Mesothelial cell of epicardium (in vitro differentiated cells): ENCODE measurements around the gene DTNB. TPM values are rescaled to one million over a fixed set of nuclear protein-coding genes. Genes with fewer than 3 reads are reported as not detected.

ENCODE experiments used
- DNase-seq, 2 experiments: peaks; one replicate each; pipeline ENCODE4 v3.0.0; 2021; ENCODE audit warnings: low spot score in 2 of 2; ENCODE audit not compliant: unreplicated experiment in 2 of 2
- H3K27ac Mint-ChIP-seq: 2 replicates; pipeline ENCODE4 v1.8.0; 2021; ENCODE audit warnings: mixed read lengths
- H3K27me3 Mint-ChIP-seq: 2 replicates; pipeline ENCODE4 v1.8.0; 2021; ENCODE audit warnings: low read depth, mixed read lengths
- H3K36me3 Mint-ChIP-seq: 2 replicates; pipeline ENCODE4 v1.8.0; 2021; ENCODE audit warnings: mixed read lengths
- H3K4me1 Mint-ChIP-seq: 2 replicates; pipeline ENCODE4 v1.8.0; 2021; ENCODE audit warnings: mixed read lengths
- H3K4me3 Mint-ChIP-seq: 2 replicates; pipeline ENCODE4 v1.8.0; 2021; ENCODE audit warnings: mild to moderate bottlenecking, moderate library complexity, mixed read lengths
- H3K9me3 Mint-ChIP-seq: 2 replicates; pipeline ENCODE4 v1.8.0; 2021; ENCODE audit warnings: mixed read lengths
- total RNA-seq: library from RNA; stranded (reverse); gene quantifications from 3 replicates; pipeline ENCODE4 v1.2.1, GENCODE V29; 2021
- TF ChIP-seq, protein P1 (sequence below): fragments of 200-600 bp; sonication (generic); IDR thresholded peaks from one replicate; pipeline ENCODE4 v1.5.0; 2021; ENCODE audit warnings: antibody characterized with exemption; ENCODE audit not compliant: unreplicated experiment

Gene DTNB
- total RNA-seq, 1 donor from 2014 or later: 36.3 TPM

DNA sequence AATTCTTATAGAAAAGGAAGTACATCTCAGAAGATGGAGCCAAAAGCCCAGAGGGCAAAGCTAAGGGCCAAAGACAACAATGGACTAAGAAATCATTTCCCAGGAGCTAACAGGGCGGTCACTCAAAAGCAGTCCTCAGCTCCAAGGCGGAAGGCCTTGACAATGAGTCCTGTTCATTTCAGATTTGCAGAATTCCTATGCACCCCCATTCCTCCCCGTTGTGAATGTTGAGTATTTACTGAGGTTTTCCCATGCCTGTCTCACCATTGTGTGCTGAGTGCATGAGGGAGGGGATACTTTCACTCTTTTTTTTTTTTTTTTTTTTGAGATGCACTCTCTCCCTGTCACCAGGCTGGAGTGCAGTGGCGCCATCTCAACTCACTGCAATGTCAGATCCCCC lies 18.8 kb upstream of the DTNB start:
- no peak for DNase-seq
- Mint-ChIP-seq H3K27ac (no peak overlapping the region), H3K36me3 (no peaks in the 10 kb centered on the region), H3K4me1 (no peaks in the 10 kb centered on the region), H3K4me3 (no peak overlapping the region), H3K9me3 (no peaks in the 10 kb centered on the region), H3K27me3 (peaks cover 2% of the 10 kb centered on the region)
- TF ChIP-seq, protein P1, sequence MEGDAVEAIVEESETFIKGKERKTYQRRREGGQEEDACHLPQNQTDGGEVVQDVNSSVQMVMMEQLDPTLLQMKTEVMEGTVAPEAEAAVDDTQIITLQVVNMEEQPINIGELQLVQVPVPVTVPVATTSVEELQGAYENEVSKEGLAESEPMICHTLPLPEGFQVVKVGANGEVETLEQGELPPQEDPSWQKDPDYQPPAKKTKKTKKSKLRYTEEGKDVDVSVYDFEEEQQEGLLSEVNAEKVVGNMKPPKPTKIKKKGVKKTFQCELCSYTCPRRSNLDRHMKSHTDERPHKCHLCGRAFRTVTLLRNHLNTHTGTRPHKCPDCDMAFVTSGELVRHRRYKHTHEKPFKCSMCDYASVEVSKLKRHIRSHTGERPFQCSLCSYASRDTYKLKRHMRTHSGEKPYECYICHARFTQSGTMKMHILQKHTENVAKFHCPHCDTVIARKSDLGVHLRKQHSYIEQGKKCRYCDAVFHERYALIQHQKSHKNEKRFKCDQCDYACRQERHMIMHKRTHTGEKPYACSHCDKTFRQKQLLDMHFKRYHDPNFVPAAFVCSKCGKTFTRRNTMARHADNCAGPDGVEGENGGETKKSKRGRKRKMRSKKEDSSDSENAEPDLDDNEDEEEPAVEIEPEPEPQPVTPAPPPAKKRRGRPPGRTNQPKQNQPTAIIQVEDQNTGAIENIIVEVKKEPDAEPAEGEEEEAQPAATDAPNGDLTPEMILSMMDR: no peak

DNA sequence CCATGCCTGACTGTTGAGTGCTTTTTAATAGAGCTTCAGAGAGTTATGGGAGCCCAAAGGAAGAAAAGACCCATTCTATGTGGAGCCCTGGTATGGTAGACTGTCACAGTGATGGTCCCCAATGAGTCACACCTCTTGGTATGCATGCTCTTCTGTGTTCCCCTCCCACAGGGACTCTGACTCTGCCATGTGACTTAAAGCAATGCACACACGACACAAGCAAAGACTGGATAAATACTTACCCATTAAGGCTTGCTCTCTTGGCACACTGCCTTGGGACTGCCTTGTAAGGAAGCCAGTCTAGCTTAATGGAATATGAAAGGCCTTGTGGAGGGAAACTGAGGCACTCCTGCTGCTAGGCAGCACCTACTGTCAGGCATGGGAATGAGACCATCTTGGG lies 16.7 kb upstream of the DTNB start:
- Mint-ChIP-seq H3K27me3 (no peaks in the 10 kb centered on the region), H3K9me3 (no peaks in the 10 kb centered on the region), H3K36me3 (no peaks in the 10 kb centered on the region), H3K4me1 (no peaks in the 10 kb centered on the region), H3K27ac (no peak overlapping the region), H3K4me3 (no peak overlapping the region)
- no peak for DNase-seq
- TF ChIP-seq, protein P1: no peak

DNA sequence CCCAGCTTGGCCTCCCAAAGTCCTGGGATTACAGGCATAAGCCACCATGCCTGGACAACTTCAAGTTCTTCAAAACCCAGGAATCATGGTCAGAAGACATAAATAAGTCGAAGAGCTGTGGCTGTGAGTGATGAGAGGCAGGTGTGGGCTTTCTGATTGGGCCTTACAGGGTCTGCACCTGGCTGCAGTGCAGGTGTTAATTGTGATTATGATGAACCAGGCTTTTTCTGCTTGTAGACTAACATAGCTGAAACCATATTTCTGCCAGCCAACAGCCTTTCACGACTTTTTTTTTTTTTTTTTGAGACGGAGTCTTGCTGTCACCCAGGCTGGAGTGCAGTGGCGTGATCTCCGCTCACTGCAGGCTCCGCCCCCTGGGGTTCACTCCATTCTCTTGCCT lies 14.9 kb upstream of the DTNB start:
- no peak for DNase-seq
- no peaks in the 10 kb centered on the region for H3K9me3 Mint-ChIP-seq
- H3K27me3 Mint-ChIP-seq: no peaks in the 10 kb centered on the region
- peaks cover 10% of the 10 kb centered on the region for H3K4me1 Mint-ChIP-seq
- no peaks in the 10 kb centered on the region for H3K36me3 Mint-ChIP-seq
- H3K4me3 Mint-ChIP-seq: no peak overlapping the region
- no peak overlapping the region for H3K27ac Mint-ChIP-seq
- TF ChIP-seq, protein P1: no peak

DNA sequence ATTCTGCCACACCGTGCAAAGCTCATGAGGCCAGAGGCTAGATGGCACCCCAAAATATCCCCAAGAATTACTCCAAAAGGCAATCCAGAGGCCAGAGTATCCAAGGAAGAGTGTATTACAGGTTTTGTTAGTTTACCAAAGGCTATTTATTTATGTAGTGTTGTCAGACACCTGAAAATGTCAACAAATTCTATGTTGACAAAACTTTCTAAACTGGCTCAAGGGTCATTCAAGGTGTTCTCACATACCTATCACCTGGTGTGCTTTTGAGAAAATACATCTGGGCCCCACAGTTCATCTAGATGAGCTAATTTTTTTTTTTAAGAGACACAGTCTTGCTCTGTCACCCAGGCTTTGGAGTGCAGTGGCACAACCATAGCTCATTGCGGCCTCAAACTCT lies 12.4 kb upstream of the DTNB start:
- Mint-ChIP-seq H3K4me3 (no peak overlapping the region), H3K27ac (no peak overlapping the region), H3K9me3 (no peaks in the 10 kb centered on the region)

DNA sequence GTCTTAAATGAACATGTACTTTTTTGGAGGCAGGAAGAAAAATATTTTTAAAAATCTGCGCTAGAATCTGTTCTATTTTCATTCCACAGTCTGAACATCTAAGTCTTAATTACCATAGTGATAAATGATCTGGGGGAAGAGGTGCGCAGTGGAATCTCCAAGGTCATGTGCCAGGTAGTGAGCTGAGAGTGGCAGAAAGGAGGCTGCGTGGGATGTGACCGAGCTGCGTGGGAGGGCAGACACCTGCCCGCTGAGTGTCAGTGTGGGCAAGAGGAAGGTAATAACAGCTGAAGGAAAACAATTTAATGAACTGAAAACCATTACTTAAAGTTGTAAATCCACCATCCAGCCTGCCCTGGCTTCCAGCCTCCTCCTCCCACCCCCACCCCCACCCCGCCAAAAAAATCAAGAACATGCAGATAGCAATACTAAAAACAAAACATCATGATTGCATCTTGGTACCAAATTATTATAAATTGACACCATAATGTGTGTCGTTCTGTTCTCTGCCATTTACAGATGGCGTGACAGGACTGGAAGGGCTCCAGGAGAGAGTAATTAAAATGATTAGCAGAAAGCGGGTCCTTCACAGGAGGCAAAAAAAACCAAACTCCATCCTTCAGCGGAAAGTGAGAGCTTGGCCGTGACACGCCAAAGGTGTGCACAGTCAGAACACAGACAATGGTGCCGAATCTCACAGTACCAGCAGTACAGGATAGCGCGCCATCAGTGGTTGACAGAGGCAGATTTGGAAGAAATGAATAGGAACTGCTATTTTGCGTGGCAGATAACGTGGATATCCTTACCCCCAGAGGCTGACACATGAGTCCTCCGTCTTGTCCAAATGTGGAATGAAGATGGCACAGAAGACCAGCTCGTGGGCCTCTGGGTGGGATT lies 11.4 kb upstream of the DTNB start:
- no peak overlapping the region for H3K27ac Mint-ChIP-seq
- TF ChIP-seq, protein P1: no peak
- H3K4me3 Mint-ChIP-seq: no peak overlapping the region
- H3K27me3 Mint-ChIP-seq: no peaks in the 10 kb centered on the region
- peaks cover 10% of the 10 kb centered on the region for H3K4me1 Mint-ChIP-seq
- DNase-seq: no peak
- H3K36me3 Mint-ChIP-seq: no peaks in the 10 kb centered on the region
- H3K9me3 Mint-ChIP-seq: no peaks in the 10 kb centered on the region

More for the DNA sequence above, 12.4 kb upstream of the DTNB start:
- Mint-ChIP-seq H3K36me3 (no peaks in the 10 kb centered on the region), H3K27me3 (no peaks in the 10 kb centered on the region), H3K4me1 (peaks cover 10% of the 10 kb centered on the region)
- no peak for DNase-seq
- TF ChIP-seq, protein P1: no peak
